Measurements from ENCODE around the gene CHRFAM7A.
"Not testable (repeated sequence)": the region's sequence is repeated elsewhere in the genome, so short reads cannot be mapped to it uniquely, and the experiment has no call there.

The CHRFAM7A gene

DNA sequence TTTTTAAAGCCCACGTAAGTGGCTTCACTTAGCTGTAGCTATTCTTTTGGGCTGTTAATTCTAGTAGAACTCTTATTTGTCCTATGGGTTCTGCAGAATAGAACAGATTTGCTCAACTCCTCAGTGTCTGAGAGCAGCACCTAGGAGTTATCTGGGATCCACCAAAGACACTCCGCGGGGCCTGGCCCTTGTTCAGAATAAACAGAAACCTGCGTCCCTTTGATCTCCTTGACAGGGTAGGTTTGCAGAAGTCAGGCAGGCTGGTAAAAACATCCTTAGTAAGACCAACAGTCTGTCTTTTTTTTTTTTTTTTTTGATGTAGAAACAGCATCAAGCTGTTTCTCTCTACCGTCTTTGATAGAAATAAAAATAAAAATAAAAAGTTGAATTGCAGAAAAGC is 31.9 kb downstream of the CHRFAM7A start:
- H3K27ac ChIP-seq, H3K4me2 ChIP-seq, H3K9ac ChIP-seq, H4K20me1 ChIP-seq, H3K9me3 ChIP-seq, H3K4me1 ChIP-seq, H3K27me3 ChIP-seq, H3K4me3 ChIP-seq, H3K36me3 ChIP-seq: not testable (repeated sequence)

DNA sequence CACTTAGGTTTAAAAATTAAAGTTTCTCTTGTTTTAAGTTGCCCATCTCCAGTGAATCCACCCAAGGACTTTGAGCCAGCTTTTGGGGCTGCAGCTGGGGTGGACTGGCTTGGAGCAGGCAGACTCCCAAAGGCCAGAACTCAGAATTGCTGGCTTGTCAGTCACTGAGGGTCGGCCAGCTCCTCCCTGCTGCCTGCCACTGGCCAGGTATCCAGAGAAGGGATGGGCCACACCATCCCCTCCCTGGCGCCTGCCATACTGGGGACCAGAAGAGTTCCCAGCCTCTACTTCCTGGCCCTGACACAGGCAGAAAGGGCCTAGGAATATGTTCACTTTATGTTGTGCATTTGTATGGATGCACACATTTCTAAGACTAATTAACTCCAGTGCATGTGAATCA is 32.4 kb downstream of the CHRFAM7A start:
- H3K9ac ChIP-seq, H3K27me3 ChIP-seq, H3K4me2 ChIP-seq, H3K4me3 ChIP-seq, H3K4me1 ChIP-seq, H3K9me3 ChIP-seq, H3K27ac ChIP-seq, H3K36me3 ChIP-seq, H4K20me1 ChIP-seq: not testable (repeated sequence)

DNA sequence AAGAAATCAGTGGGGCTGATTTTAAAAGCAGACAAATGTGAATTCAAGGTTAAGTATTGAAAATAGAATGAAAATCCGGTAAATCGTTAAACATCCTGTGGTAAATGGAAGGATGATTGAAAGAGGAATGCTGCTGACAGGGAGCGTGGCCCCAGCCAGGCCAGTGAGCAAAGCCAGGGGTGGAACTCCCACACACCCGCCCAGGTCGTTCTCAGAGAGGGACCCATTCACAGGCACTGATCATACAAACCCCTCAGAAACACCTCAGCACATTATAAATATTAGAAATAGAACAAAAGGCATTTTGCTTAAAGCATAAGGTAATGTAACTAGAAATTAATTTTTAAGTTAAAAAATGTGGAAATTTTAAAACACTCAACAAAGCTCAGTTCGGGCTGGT is 38.3 kb downstream of the CHRFAM7A start:
- H4K20me1 ChIP-seq, H3K4me1 ChIP-seq, H3K27me3 ChIP-seq, H3K36me3 ChIP-seq, H3K9ac ChIP-seq, H3K4me2 ChIP-seq, H3K9me3 ChIP-seq, H3K27ac ChIP-seq, H3K4me3 ChIP-seq: not testable (repeated sequence)

DNA sequence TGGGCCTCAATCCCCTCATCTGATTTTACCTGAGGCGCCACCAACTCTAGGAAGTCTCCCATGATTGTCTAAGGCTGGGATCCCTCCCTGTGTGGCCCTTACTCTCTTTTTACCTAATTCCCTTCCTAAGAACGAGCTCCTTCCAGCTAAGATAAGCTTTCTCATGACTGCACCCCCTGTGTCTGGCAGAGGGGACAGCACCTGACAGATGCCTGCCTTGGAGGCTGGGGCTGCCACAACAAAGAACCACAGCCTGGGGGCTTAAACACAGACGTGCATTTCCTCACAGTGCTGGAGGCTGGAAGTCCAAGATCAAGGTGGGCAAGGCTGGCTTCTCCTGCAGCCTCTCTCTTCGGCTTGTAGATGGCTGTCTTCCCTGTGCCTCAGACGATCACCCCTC is 43.5 kb downstream of the CHRFAM7A start:
- H3K9me3 ChIP-seq, H3K36me3 ChIP-seq, H3K9ac ChIP-seq: not testable (repeated sequence)

DNA sequence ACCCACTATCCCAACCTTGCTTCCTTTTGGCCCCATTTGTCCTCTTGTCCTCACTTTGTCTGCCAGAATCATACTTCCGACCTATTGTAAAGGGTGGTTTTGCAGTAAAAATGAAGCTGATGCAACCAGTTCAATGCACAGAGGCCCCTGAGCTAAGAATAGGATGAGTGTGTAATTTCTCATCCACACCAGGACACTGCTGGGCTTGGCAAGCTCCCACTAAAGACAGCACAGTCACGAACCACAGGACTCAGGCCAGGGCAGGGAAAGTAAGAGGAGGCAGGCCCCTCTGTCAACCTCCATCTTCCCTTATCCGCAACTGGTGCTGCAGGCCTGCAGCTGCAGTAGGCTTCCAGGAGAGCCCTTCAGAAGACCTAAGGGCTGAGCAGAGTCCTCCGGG is 56.8 kb downstream of the CHRFAM7A start:
- H3K36me3 ChIP-seq, H3K27me3 ChIP-seq, H3K4me3 ChIP-seq, H4K20me1 ChIP-seq, H3K4me2 ChIP-seq, H3K9me3 ChIP-seq, H3K9ac ChIP-seq, H3K4me1 ChIP-seq, H3K27ac ChIP-seq: not testable (repeated sequence)

More for the DNA sequence above, 43.5 kb downstream of the CHRFAM7A start:
- not testable (repeated sequence) for H3K4me1 ChIP-seq, H3K4me3 ChIP-seq, H3K4me2 ChIP-seq, H4K20me1 ChIP-seq, H3K27me3 ChIP-seq, H3K27ac ChIP-seq

DNA sequence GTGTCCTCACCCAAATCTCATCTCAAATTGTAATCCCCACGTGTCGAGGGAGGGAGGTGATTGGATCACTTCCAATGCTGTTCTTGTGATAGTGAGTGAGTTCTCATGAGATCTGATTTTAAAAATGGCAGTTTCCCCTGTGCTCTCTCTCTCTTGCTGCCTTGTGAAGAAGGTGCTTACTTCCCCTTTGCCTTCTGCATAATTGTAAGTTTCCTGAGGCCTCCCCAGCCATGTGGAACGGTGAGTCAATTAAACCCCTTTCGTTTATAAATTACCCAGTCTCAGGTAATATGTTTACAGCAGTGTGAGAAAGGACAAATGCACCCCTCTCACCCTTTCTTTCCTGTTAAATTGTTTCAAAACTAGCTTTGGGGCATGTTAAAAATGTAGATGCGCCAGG is 59.2 kb downstream of the CHRFAM7A start:
- H4K20me1 ChIP-seq, H3K27me3 ChIP-seq, H3K36me3 ChIP-seq, H3K27ac ChIP-seq, H3K9me3 ChIP-seq, H3K9ac ChIP-seq, H3K4me2 ChIP-seq, H3K4me3 ChIP-seq, H3K4me1 ChIP-seq: not testable (repeated sequence)

GRCh38 chr15:30326145-30326544 is 67.2 kb downstream of the CHRFAM7A start:
- not testable (repeated sequence) for H3K4me3 ChIP-seq, H3K9ac ChIP-seq

GRCh38 chr15:30321063-30321462 is 72.3 kb downstream of the CHRFAM7A start:
- H4K20me1 ChIP-seq, H3K4me3 ChIP-seq, H3K4me1 ChIP-seq, H3K9me3 ChIP-seq, H3K4me2 ChIP-seq, H3K9ac ChIP-seq, H3K27ac ChIP-seq, H3K36me3 ChIP-seq, H3K27me3 ChIP-seq: not testable (repeated sequence)

More at GRCh38 chr15:30326145-30326544, 67.2 kb downstream of the CHRFAM7A start:
- not testable (repeated sequence) for H3K4me2 ChIP-seq, H3K27ac ChIP-seq, H3K9me3 ChIP-seq, H3K36me3 ChIP-seq, H3K27me3 ChIP-seq, H4K20me1 ChIP-seq, H3K4me1 ChIP-seq

DNA sequence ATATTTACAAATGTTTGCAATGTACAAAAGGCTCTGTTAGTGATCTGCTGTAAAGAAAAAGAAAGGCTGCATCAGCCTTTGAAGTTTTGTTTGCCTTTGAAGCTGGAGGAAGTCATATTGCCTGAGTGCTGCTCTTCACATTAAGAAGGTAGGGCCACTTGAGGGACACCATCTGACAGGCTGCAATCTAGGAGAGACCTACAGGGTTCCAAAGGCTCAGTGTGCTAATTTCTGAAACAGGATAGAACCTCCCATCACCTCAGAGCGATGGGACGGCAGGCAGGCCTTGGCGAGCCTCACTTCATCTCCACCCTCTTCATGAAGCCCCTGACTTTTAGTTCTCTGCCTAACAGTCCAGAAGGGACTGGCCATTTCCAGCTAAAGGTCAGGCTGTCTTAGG is 77.6 kb downstream of the CHRFAM7A start:
- H3K4me3 ChIP-seq, H4K20me1 ChIP-seq, H3K27ac ChIP-seq: not testable (repeated sequence)

GRCh38 chr15:30310575-30310974 is 82.8 kb downstream of the CHRFAM7A start:
- not testable (repeated sequence) for H3K4me3 ChIP-seq, H3K4me1 ChIP-seq, H3K4me2 ChIP-seq, H3K9me3 ChIP-seq, H3K36me3 ChIP-seq, H3K27me3 ChIP-seq, H3K27ac ChIP-seq, H3K9ac ChIP-seq, H4K20me1 ChIP-seq

More for the DNA sequence above, 77.6 kb downstream of the CHRFAM7A start:
- H3K36me3 ChIP-seq, H3K9ac ChIP-seq, H3K4me2 ChIP-seq, H3K9me3 ChIP-seq, H3K27me3 ChIP-seq, H3K4me1 ChIP-seq: not testable (repeated sequence)

All from BLaER1 (cell line).